Pericardium fibroblast (primary cell): ENCODE data around the gene RAX. TPM values are rescaled to one million over a fixed set of nuclear protein-coding genes. Genes with fewer than 3 reads are reported as not detected.

Experiments used
- total RNA-seq: library from RNA; depleted of rRNA; stranded (reverse); fragments of >200 nt; gene quantifications from 2 replicates; pipeline ENCODE4 v1.2.3, GENCODE V29; 2015

Gene RAX
- total RNA-seq = not detected in 2 replicates

DNA sequence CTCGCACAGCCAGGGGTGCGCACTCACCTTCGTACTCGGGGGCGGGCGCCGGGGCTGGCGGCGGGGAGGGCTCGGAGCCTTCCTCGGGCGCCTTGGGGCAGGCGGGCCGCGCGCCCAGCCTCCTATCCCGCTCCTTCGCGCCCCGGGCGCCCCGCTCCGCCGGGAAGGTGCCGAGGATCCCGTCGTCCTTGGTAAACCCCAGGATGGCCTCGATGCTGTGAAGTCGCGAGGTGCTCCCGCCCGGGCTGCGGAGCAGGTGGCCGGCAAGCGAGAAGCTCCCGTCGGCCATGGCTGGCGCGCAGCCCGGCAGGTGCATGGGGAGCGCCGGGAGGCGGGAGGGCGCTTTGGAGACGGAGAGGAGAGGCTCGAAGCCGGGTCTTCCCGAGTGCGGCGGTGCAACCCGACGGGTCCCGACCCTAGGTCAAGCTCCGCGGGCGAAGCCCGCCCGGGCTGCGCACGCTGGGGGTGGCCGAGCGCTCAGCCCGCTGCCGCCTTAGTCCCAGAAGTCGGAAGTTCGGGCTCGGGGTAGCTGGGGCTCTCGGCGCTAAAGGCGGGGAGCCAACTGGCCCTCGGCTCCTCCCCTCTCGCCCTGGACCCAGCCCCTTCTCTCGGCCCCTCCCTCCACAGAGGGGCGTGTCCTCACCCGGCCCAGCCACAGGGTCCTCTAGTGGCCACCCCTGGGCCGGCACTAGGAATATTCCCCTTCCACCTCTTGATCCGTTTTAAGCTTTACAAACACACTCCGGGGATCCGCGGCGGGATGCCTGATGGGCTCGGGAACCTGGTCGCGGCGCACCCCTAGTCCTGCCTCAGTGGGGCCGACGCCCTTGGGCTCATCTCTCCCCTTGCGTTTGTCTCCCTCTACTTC is at the start of gene RAX:
TSS of gene RAX (minus strand) at position 564 of the 868 bp plus-strand sequence. CDS start at position 316, 248 bp downstream.

DNA sequence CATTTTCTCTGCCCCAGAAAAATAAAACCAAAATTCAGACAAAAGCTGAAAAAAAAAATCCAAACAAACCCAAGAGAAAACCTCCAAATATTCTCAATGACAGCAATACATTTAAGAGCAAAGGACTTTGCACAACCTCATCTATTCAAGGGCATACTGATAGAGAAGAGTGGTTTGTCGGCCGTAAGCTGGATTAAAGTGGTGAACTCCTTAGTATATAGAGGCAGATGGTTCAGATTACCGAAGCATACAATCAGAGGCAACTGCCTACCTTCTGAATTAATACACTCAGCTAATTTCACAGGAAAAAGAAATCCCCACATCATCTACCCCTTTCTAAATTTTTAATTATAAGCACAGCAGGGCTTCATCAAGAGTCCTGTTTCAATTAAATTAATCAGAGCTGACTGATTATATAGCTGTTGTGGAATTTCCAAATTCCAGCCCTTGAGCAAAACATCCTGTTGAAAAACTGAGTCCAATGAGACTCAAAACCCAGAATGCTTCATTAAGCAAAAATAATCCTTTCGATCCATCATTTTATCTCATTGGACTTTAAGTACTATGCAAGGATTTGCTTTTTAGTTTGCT is 45.3 kb upstream of the RAX start, which contains the start of gene CPLX4:
TSS of gene CPLX4 (minus strand) at position 190 of the 591 bp plus-strand sequence. CDS start at position 3, 187 bp downstream.

DNA sequence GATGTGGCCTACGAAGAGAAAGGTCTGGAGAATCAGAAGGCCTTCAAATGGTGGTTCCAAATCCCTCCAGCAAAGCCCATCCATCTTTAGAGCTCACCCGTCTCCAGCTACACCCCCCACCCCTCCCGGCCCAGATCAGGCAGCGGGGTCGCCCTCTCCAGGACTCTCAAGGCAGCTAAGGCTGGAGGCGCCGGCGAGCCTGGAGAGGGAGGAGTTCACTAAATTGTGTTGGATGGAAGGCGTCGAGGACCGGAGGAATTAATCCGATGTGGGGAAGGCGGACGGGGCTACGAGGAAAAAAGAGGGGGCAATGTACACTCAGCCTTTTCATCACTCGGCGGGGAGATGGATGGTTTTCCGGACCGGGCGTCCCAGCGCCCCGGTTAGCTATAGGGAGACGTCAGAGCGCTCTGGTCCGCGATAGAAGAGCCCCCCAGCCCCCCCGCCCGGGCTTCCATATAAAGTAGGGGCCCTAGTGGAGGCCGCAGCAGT is 53.5 kb downstream of the RAX start, which contains the start of gene GRP:
TSS of gene GRP (plus strand) at position 487 of the 492 bp plus-strand sequence. CDS start 108 bp downstream, outside the sequence.

Other genes starting within 250 kb of the RAX start
- gene SEC11C, start 133.6 kb downstream of the RAX start, total RNA-seq = 7.7 and 18.2 TPM in 2 replicates
- gene GRP, start 53.3 kb downstream of the RAX start, total RNA-seq = not detected in 2 replicates
- not detected in 2 replicates for gene CPLX4, start 45.2 kb upstream of the RAX start, total RNA-seq
- gene LMAN1, start 85.8 kb upstream of the RAX start, total RNA-seq = 116 and 144 TPM in 2 replicates